GM10266 (cell line): Measurements from ENCODE around the gene CACNA1D.

Source experiments
- DNase-seq: peaks from one replicate; pipeline ENCODE4 v3.0.0; 2012; ENCODE audit errors: extremely low spot score
- CTCF ChIP-seq: IDR thresholded peaks from 2 replicates; pipeline ENCODE4 v1.5.1; 2012; ENCODE audit warnings: mild to moderate bottlenecking, low read depth; ENCODE audit not compliant: control insufficient read depth, insufficient read depth; ENCODE audit errors: missing control alignments

The CACNA1D gene

DNA sequence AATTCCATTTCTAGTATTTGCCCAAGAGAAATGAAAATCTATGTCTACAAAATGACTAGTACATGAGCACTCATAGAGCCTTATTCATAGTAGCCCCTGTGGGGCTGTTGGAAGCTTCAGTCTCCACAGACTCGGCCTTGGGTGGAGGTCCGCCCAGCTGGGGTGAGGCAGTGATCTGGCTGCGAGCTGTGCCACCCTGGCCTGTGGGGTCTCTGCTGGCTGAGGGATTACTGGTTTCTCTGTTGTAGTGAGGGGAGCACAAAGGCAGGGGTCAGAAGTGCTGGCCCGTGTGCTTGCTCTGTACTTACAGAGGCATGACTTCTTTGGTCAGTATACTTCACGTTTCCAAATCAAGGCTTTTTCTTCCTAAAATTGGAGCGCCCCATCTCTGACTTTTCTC, 193.7 kb downstream of the CACNA1D start:
- DNase-seq, result no peak

DNA sequence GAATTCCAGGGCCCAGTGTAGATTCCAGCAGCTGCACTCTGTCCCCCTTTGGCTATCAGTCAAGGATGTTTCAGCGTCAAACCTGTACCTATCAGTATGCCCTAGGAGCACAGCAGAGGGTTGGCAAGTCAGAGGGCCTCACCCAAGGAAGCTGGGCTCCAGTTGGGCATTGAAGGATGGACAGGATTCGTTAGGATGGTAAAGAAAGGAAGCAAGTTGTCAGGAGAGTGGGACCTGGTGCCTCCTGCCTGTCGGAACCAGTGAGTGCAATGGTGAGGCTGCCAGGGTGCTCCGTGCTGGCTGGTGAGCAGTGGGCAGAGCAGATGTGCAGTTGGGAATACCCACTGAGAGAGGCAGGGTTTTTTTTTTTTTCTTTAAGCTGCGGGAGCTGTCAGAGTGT, 194.6 kb downstream of the CACNA1D start:
- TF ChIP-seq CTCF, result no peak
- DNase-seq, result no peak

More for the DNA sequence above, 193.7 kb downstream of the CACNA1D start:
- TF ChIP-seq CTCF, result no peak

DNA sequence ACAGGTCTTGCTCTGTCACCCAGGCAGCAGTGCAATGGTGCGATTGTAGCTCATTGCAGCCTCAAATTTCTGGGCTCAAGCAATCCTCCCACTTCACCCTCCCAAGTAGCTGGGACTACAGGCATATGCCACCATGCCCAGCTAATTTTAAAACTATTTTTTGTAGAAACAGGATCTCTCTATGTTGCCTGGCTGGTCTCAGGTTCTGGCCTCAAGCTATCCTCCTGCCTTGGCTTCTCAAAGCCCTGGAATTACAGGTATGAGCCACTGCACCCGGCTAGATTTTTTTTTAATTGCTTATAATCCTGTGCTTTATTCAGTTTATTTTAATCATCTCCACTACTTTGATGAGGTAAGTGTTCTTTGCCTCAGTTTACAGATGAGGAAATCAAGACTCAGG, 195.3 kb downstream of the CACNA1D start:
- TF ChIP-seq CTCF, result no peak
- no peak for DNase-seq

DNA sequence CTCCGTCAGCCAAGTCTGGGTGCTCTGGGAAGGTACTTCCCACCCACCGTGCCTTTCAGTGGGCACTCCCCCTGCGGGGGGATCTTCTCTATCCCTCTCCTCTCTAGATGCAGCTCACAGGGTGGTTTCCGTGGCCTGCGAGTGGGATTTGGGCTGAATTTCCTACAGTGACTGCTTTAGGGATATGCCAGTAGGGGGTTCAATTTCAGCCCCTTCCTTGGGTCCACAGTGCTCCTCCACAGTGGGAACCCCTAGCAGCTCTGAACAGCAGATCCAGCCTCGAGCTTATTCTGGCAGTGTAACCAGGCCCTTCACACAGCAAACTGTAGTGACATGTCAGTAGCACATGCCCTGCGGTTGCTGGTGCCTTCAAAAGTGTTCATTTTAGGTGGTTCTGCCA, 196.1 kb downstream of the CACNA1D start:
- no peak for DNase-seq

DNA sequence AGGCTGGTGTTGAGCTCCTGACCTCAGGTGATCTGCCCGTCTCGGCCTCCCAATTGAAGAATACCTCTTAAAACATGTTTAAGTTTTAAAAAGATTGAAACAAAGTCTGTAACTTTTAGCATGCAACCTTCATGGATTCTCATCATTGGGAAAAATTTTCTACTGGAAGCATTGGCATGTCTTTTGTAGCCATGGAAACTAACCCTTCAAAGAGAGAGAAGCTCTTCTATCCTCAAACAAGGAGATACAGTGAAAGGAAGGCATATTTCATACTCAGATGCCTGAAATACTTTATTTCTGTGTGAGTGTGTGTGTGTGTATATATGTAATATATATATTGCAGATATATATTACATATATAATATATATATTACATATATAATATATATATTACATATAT, 196.9 kb downstream of the CACNA1D start:
- no peak for DNase-seq
- no peak for TF ChIP-seq CTCF

More for the DNA sequence above, 196.1 kb downstream of the CACNA1D start:
- no peak for TF ChIP-seq CTCF

GRCh38 chr3:53691885-53692284, 197.5 kb downstream of the CACNA1D start:
- TF ChIP-seq CTCF, result no peak
- no peak for DNase-seq

GRCh38 chr3:53693451-53693850, 199.0 kb downstream of the CACNA1D start:
- DNase-seq, result no peak
- TF ChIP-seq CTCF, result no peak
